Astrocyte (in vitro differentiated cells and primary cell): ENCODE data around the gene CNTNAP5.

Source experiments
- EZH2 ChIP-seq: IDR thresholded peaks from 2 replicates; pipeline ENCODE4 v1.6.1; 2012; ENCODE audit warnings: mild to moderate bottlenecking, low read length, inconsistent platforms; ENCODE audit not compliant: insufficient read depth
- TF ChIP-seq, protein P1 (sequence below): IDR thresholded peaks from 2 replicates; pipeline ENCODE4 v1.5.1; 2011; ENCODE audit warnings: low read depth, mild to moderate bottlenecking, inconsistent platforms, low read length, moderate library complexity; ENCODE audit not compliant: insufficient read depth

DNA sequence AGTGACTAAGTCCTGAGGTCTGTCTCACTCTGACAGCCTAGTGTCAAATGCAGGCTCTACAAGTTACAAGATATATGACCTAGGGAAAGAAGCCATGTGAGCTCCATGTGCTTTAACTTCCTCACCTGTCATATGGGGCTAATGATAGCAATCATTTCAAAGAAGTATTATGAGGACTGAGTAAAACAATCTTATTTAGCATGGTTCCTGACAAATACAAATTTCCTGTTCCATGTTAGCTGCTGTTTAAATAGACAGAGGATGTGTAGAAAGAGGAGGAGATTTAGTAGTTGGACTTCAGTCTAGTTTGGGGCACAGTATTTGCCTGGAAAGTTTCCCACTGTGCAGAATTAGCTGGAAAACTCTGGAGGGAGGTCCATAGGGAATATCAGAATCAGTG is 545.8 kb downstream of the CNTNAP5 start:
- TF ChIP-seq EZH2 = no peak
- TF ChIP-seq, protein P1, sequence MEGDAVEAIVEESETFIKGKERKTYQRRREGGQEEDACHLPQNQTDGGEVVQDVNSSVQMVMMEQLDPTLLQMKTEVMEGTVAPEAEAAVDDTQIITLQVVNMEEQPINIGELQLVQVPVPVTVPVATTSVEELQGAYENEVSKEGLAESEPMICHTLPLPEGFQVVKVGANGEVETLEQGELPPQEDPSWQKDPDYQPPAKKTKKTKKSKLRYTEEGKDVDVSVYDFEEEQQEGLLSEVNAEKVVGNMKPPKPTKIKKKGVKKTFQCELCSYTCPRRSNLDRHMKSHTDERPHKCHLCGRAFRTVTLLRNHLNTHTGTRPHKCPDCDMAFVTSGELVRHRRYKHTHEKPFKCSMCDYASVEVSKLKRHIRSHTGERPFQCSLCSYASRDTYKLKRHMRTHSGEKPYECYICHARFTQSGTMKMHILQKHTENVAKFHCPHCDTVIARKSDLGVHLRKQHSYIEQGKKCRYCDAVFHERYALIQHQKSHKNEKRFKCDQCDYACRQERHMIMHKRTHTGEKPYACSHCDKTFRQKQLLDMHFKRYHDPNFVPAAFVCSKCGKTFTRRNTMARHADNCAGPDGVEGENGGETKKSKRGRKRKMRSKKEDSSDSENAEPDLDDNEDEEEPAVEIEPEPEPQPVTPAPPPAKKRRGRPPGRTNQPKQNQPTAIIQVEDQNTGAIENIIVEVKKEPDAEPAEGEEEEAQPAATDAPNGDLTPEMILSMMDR = no peak
